A673 (cell line): Measurements from ENCODE around the gene FAM180A. TPM values are rescaled to one million over a fixed set of nuclear protein-coding genes. Genes with fewer than 3 reads are reported as not detected.

Experiments used
- BruUV-seq: library from RNA; stranded (reverse); fragments of 400-500 nt; replicated peaks from 2 replicates; lab custom pipeline; 2021; lab: Mats Ljungman, UMichigan
- CTCF ChIA-PET: fragments of 300-600 bp; sonication (Branson Sonifier 250); formaldehyde crosslinking; loops from one replicate; lab custom pipeline; 2022; ENCODE audit warnings: antibody characterized with exemption; lab: Charles Lee
- POLR2A ChIA-PET: fragments of 300-600 bp; sonication (Branson Sonifier 250); formaldehyde crosslinking; loops from one replicate; lab custom pipeline; 2022; ENCODE audit warnings: antibody characterized with exemption; ENCODE audit not compliant: low non-redundant PET; lab: Charles Lee
- DNase-seq: peaks from one replicate; pipeline ENCODE4 v3.0.0-alpha.2; 2015; ENCODE audit warnings: low spot score
- H3K27ac ChIP-seq: fragments of 200-600 bp; sonication (generic); 2 replicates; pipeline ENCODE4 v1.5.1; 2016; ENCODE audit warnings: mixed run types, low read depth, mild to moderate bottlenecking, mixed read lengths, antibody characterized with exemption, low read length; ENCODE audit not compliant: poor library complexity, severe bottlenecking
- H3K27me3 ChIP-seq: fragments of 200-600 bp; sonication (generic); replicated peaks from 2 replicates; pipeline ENCODE4 v1.6.1; 2017; ENCODE audit warnings: mixed run types, low read depth, mild to moderate bottlenecking, mixed read lengths, antibody characterized with exemption, low read length; ENCODE audit not compliant: insufficient read depth, poor library complexity
- H3K36me3 ChIP-seq: fragments of 200-600 bp; sonication (generic); 2 replicates; pipeline ENCODE4 v1.6.1; 2016; ENCODE audit warnings: mixed run types, mild to moderate bottlenecking, mixed read lengths, antibody characterized with exemption, low read length; ENCODE audit not compliant: insufficient read depth, poor library complexity, severe bottlenecking
- H3K4me1 ChIP-seq: fragments of 200-600 bp; sonication (generic); 2 replicates; pipeline ENCODE4 v1.6.1; 2017; ENCODE audit warnings: mixed run types, mild to moderate bottlenecking, mixed read lengths, antibody characterized with exemption, low read length; ENCODE audit not compliant: insufficient read depth, poor library complexity, severe bottlenecking
- H3K4me3 ChIP-seq: fragments of 200-600 bp; sonication (generic); 2 replicates; pipeline ENCODE4 v1.5.1; 2016; ENCODE audit warnings: low read depth, mixed run types, mild to moderate bottlenecking, mixed read lengths, low read length; ENCODE audit not compliant: poor library complexity, severe bottlenecking
- H3K9me3 ChIP-seq: fragments of 200-600 bp; sonication (generic); 2 replicates; pipeline ENCODE4 v1.6.1; 2016; ENCODE audit warnings: mixed run types, low read depth, mild to moderate bottlenecking, mixed read lengths, antibody characterized with exemption, low read length; ENCODE audit not compliant: poor library complexity, severe bottlenecking
- CTCF ChIP-seq: fragments of 300-800, 200-600 bp; sonication (generic); conservative IDR thresholded peaks from 2 replicates; pipeline ENCODE4 v1.5.1; 2017; ENCODE audit warnings: low read depth, mild to moderate bottlenecking, antibody characterized with exemption, low read length, moderate library complexity, mixed read lengths
- EZH2 ChIP-seq: fragments of 200-600 bp; sonication (generic); IDR thresholded peaks from 2 replicates; pipeline ENCODE4 v1.6.1; 2017; ENCODE audit warnings: borderline replicate concordance, low read depth, mild to moderate bottlenecking, mixed read lengths, antibody characterized with exemption, low read length; ENCODE audit not compliant: poor library complexity, severe bottlenecking
- intact Hi-C: fragments of 100-400 bp; cut with micrococcal nuclease; formaldehyde crosslinking; loops from one replicate; pipeline ENCODE4 v1.10.0; 2022; ENCODE audit not compliant: unreplicated experiment
- total RNA-seq: library from RNA; stranded (reverse); gene quantifications from 2 replicates; pipeline ENCODE4 v1.2.3, GENCODE V29; 2021

FAM180A gene
- total RNA-seq, 1 experiment from 2014 or later, result not detected

- no peaks in the 10 kb centered on the region for H3K4me1 ChIP-seq
- ChIA-PET POLR2A (no interaction called here), CTCF (no interaction called here)
- H3K27me3 ChIP-seq, result no peaks in the 10 kb centered on the region
- no peak for DNase-seq
- no peaks in the 10 kb centered on the region for H3K9me3 ChIP-seq
- no TSS peak for BruUV-seq
- TF ChIP-seq EZH2, result no peak
- no peak for TF ChIP-seq CTCF
- H3K27ac ChIP-seq, result no peak overlapping the region
- intact Hi-C loops, result no loop called here
- H3K4me3 ChIP-seq, result no peak overlapping the region
- no peaks in the 10 kb centered on the region for H3K36me3 ChIP-seq
These were observed 58.0 kb downstream of the FAM180A start for GRCh38 chr7:135690566-135690965.

- intact Hi-C loops, result no loop called here
- Histone ChIP-seq H3K27ac (no peak overlapping the region), H3K4me3 (no peak overlapping the region), H3K27me3 (no peaks in the 10 kb centered on the region), H3K36me3 (no peaks in the 10 kb centered on the region), H3K4me1 (no peaks in the 10 kb centered on the region), H3K9me3 (no peaks in the 10 kb centered on the region)
- no peak for DNase-seq
- ChIA-PET CTCF (no interaction called here), POLR2A (interaction anchor here (0.5 kb wide), 1 partner anchor 1504 kb away, joined by 4 read pairs; no protein-coding TSS in a partner anchor)
- no TSS peak for BruUV-seq
- TF ChIP-seq EZH2, result no peak
These were observed 61.1 kb downstream of the FAM180A start for GRCh38 chr7:135687466-135687865.

GRCh38 chr7:135685306-135686084 lies 63.1 kb downstream of the FAM180A start:
- Histone ChIP-seq H3K9me3 (no peaks in the 10 kb centered on the region), H3K36me3 (no peaks in the 10 kb centered on the region), H3K27ac (no peak overlapping the region), H3K27me3 (no peaks in the 10 kb centered on the region), H3K4me1 (no peaks in the 10 kb centered on the region), H3K4me3 (no peak overlapping the region)
- TF ChIP-seq EZH2 (no peak), CTCF (no peak)
- POLR2A ChIA-PET, result no interaction called here
- CTCF ChIA-PET, result interaction anchor here (1.5 kb wide), 1 partner anchor 13 kb away, joined by 3 read pairs; no protein-coding TSS in a partner anchor
- BruUV-seq, result no TSS peak
- intact Hi-C loops, result no loop called here
- DNase-seq, result no peak

GRCh38 chr7:135684699-135685098 lies 63.9 kb downstream of the FAM180A start:
- no peak overlapping the region for H3K27ac ChIP-seq
- TF ChIP-seq CTCF (no peak), EZH2 (no peak)
- no peaks in the 10 kb centered on the region for H3K9me3 ChIP-seq
- no peak for DNase-seq
- H3K4me1 ChIP-seq, result no peaks in the 10 kb centered on the region
- no peaks in the 10 kb centered on the region for H3K36me3 ChIP-seq
- CTCF ChIA-PET, result interaction anchor here (1.5 kb wide), 1 partner anchor 12 kb away, joined by 3 read pairs; no protein-coding TSS in a partner anchor
- no peaks in the 10 kb centered on the region for H3K27me3 ChIP-seq
- POLR2A ChIA-PET, result no interaction called here
- no TSS peak for BruUV-seq
- intact Hi-C loops, result no loop called here
- H3K4me3 ChIP-seq, result no peak overlapping the region
